Activated CD4-positive, alpha-beta T cell treated with anti-CD3 and anti-CD28 coated beads for 1 hour (primary cell): Measurements from ENCODE around the gene PRXL2B.

ENCODE experiments used
- DNase-seq: peaks from one replicate; pipeline ENCODE4 v3.0.0-alpha.2; 2020

PRXL2B gene

DNA sequence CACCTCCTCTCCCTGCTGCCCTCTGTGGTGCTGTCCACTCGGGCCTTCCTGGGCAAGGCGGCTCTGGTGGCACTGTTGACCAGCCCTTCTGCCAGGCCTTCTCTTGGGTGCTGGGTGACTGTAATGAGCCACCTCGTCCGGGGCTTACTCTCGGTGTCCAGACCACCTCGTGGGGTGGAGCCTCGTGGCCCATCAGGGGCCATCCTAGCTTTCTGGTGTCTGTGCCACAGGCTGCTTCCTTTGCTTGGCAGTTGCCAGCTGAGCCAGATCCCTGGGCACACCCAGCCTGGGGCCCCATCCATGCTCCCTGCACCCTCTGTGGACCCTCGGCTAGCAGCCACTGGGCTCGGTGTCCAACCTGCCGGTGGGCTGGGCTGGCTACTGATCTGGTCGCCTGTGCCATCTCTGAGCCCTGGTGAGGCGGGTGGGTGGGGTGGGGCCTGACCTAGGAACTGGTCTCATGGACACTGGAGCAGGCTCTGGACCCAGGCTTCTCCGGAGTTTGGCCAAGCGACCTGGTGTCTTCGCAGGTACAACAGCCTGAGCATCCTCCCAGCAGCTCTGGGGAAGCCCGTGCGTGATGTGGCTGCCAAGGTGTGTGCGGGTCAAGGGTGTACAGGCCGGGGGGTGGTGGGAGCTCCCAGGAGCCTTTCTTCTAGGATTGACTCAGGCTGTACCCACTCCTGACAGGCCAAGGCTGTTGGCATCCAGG, 1.4 kb downstream of the PRXL2B start:
- no peak for DNase-seq

DNA sequence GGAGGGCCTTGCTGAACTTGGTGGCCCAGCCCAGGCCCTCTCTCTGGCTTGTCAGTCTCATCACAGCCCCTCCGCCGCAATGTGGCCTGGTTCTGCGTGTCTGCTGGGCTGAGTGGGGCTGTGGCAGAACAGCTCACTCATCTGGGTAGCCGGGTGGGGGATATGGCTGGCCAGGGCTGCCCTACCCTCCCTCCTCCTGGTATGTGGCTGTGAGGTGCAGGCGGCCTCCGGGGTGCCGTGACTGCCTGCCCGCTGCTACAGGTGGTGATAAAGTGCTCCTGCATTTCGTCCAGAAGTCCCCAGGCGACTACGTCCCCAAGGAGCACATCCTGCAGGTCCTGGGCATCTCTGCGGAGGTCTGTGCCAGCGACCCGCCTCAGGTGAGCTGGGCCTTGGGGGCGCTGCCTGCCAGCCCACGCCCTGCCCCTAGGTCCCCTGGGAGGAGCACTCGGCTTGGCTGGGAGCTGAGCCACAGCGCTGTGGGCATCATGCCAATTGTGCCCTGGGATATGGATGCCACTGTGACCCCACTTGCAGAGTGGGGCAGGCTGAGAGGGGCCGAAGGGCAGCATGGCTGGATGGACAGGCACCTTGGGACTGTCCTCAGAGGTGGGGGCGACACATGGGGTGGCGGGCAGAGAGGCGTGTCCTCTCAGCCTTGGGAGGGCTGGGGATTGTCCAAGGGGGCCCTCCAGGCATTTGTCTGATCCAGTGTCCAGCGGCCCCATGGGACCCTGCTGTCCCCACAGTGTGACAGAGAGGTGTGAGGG, 2.3 kb downstream of the PRXL2B start:
- DNase-seq = no peak

DNA sequence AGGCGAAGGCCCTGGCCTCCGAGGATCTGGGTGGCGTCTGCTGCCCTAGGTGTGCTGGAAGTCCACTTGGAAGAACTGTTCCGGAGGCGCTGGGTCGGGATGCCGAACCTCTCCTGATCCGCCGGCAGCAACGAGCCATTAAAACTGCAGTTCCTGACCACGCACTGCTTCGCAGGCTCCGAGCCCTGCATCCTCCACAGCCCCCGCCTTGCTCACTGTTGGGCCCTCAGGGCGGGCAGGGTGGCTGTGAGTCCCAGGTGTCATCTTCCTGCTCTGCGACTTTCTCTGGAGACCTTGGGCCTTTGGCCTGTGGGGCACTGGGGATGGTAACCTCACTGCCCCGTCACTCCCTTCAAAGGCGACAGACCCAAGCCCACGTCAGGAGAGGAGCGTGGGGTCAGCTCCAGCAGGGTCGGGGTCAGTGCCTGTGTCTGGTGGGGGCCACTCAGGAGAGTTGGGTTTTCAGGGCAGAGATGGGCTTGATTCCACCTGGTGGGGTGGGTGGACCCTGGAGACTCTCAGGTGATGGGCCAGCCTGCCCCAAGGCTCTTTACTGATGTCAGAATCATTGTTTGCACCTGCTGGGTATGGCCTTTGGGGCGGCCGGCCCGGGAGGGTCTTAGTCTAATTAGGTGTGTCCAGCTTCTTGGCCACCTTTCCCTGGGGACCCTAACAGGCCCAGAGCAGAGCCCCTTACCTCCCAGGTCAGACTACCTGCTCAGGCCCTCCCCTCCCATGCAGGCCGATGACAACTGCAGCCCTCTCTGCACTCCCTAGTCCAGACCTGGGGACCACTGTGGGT, 3.1 kb downstream of the PRXL2B start:
- no peak for DNase-seq

DNA sequence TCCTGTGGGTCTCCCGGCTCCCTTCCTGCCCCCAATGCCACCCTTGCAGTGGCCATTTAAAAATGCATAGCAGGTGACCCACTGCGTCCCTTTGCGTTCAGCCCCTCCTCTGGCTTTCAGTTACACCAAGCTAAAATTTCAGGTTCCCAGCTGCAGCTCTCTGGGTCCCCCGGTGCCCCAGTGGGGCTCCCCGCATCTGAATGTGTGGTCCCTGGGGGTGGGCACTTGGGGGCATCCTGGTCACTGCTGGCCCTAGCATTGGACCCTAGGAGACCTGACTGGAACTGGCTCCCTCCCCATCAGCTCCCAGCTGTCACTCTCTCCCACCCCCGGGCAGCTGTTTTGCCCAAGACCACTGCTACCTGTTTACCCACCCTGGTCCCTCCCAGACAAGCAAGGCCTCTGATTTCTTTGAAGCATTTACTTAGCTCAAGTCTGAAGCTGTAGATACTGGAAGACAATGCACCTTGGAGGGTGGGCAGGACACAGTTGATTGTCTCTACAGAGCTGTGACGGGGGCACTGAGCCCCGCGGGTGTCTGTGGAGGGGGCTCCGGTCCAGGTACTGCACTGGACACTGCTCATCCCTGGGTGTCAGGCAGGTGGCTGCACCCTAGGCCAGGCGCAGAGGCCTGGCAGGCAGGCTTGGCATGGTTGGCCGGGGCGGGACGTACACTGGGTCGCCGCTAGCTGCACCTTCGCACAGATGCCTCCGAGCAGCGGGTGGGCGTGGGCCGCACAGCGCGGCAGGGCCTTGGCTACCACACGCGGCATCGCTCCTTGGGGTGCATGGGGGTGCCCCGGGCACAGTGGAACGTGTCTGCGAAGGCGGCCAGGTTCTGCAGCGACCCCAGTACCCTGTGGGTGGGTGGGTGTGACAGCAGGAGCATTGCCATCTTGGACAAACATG, 3.9 kb downstream of the PRXL2B start:
- no peak for DNase-seq

DNA sequence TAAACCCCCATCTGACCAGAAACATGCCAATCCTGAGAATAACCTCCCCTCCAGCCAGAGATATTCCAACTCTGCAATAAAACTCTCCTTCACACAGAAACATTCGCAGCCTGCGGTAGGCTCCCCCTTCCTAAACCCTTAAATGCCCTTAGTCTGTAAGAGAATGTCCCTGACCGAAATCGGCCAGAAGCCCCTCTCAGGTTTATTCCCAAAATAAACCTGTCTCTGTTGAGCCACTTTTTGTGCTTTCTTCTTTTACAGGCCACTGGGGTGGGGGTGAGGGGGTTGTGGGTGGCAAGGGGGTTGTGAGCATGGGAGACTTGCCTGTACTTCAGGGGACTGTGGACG, 4.6 kb downstream of the PRXL2B start:
- no peak for DNase-seq

DNA sequence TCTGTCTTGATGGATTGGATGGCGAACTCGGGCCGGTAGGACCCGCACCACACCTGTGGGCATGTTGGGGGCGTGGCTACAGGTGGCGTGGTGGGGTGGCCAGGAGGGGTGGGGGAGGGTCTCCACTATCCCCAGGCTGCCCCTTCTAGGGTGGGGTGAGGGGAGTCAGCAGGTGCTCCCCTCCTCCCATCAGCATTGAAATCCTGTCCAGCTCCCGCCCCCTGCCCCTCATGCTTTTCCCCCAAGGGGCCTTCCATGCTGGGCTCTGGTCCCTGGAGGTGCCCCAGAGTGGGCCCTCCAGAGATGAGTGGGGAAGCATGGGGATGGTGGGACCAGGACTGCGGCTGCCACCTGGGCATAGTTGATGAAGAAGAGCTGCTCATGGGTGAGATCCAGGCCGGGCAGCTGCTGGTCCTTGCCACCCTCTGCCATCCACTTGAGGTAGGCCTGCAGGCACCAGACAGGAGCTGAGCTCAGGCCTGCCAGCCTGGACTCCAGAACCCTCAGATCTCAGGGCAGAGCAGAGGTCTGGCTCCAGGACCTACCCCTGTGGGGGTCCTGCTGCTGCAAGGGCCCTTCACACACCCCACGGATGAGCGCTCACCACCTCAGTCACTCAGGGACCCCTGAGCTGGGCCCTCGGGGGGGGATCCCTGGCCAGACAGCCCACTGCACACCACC, 5.1 kb downstream of the PRXL2B start:
- no peak for DNase-seq

DNA sequence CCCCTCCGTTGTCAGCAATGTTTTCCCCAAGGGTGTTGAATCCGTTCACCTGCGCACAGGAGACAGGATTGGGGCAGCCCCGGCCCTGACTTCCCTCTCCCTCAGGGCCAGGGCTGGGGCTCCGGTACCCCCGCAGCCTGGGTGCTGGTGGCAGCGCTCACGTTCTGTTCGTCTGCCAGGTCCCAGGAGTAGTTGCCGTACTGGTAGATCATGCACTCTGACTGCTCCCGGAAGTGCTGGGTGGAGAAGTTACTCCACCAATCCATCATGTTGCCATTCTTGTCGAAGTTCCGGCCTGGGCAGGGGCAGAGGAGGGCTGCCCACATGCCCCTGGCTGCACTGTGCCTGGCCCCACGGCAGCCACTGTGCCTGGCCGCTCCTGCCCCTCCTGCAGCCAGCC, 6.1 kb downstream of the PRXL2B start:
- DNase-seq = no peak

DNA sequence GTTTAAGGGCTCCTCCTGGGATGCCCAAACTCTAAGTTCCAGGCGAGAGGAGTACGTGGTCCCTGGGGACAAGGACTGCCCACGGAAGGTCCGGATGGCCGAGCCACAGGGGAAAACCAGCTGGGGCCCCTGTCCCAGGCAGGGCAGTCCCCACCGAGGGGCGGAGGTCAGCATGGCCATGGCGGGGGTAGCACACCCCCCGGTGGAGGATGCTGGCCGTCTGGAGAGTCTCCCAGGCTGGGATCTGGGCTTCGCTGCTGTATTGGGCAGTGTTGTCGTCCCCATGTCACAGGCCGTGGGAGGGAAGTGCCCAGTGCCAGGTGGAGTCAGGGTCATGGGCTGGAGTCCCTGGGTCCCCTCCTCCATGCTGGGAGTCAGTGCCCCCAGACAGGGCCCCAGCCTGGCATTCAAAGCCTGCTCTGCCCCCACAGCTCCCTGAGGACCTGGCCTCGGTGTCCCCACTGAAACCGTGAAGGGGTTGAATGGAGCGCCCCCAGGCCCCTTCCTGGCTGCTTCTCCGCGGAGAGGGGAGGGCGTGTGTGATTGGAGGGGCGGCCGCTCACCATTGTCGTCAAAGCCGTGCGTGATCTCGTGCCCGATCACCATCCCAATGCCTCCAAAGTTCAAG, 6.8 kb downstream of the PRXL2B start:
- no peak for DNase-seq

DNA sequence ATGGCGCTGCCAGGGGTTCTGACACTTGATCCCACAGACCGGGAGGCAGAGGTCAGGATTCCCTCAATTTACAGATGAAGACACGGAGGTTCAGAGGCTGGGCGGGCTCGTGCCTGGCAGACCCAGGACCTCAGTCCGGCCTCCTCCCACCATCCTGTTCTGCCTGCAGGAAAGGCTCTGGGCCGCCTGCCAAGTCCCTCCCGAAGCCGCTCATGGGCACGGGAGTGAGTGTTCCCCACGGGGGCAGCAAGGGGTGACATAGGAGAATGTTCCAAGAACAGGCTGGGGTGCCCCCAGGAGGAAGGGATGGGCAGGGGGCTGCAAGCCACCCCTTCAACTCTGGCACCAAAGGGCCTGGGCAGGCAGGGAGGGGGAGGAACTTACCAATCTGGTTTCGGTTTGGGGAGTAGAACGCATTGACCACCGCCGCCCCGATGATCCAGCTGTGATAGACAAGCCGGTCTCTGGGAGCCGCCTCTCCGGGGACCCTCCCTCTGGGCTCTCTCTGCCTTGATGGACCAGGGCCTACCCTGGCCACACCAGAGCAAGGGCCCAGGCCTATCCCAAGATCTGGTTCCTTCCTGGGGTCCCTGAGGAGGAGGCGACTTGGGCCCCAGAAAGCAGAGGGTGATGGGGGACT, 7.5 kb downstream of the PRXL2B start:
- no peak for DNase-seq

DNA sequence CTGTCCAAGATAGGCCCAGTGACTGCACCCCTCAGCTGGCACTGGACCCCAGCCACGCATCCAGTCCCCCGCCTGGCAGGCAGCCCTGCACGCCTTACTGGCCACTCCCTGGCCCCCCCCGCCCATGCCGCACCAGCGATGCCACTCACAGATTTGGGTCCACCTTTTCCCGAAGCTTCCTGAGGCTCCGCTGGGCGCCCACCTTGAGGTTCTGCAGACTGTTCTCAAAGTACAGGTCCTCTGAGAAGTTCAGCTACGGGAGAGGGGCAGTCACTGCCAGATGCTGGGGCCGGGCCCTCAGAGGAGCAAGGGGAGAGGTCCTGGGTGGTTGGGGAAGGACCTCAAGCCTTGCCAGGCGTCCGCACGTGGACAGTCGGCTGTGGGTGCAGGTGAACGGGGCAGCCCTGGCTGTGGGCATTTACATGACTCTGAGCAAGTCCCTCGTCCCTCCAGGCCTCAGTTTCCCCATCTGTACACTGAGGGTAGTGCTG, 8.1 kb downstream of the PRXL2B start:
- DNase-seq = no peak

DNA sequence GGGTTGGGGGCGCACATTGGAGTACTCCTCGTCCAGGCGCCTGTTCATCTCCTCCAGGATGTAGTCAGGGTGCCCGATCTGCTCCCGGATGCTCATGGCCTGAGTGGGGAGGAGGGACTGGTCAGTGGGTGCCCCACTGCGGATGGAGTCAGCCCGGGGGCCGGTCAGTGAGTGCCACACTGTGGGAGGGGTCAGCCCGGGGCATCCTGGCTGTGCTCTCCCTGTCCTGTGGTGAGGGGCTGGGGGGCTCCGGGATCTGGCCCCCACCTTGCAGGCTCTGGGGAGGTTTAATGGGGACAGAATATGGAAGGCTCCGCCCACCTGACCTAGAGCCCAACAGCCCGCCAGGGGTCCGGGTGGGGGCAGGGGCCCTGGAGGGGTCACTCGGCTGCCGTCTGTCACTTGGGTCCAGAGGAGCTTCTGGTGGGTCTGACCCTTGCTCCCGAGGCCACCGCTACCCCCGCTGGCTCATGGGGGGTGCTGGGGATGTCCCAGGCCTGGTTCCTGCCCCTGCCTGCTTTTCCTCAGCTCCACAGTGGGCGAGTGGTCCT, 8.8 kb downstream of the PRXL2B start:
- no peak for DNase-seq

DNA sequence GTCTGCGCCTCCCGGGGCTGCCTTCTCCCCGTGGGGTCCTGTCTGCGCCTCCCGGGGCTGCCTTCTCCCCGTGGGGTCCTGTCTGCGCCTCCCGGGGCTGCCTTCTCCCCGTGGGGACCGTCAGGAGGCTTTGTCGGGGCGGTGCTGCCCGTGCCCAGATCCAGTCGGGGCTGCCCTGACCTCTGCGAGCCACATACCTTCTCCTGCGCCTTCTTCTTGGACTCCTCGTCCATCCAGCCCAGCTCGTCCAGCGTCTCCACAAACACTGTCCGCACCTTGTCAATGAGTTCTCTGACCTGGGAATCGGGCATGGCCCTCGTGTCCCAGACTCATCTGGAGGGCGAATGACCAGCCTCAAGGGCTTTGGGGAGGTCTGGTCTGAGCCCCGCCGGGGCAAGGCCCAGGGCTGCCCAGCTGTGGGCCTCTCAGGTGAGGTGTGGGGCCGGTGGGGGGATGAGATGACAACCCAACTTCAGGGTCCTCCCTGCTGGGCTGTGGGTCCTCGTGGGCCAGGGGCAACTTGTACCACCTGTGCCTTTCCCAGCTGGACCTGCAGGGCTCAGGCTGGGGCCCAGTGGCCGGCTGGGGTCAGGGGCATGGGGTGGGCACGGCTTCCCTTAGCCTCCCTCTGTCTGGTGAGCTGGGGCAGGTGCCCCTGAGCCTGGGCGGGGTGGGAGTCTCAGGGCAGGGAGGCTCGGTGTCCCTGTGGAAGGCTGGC, 9.4 kb downstream of the PRXL2B start:
- DNase-seq = no peak

DNA sequence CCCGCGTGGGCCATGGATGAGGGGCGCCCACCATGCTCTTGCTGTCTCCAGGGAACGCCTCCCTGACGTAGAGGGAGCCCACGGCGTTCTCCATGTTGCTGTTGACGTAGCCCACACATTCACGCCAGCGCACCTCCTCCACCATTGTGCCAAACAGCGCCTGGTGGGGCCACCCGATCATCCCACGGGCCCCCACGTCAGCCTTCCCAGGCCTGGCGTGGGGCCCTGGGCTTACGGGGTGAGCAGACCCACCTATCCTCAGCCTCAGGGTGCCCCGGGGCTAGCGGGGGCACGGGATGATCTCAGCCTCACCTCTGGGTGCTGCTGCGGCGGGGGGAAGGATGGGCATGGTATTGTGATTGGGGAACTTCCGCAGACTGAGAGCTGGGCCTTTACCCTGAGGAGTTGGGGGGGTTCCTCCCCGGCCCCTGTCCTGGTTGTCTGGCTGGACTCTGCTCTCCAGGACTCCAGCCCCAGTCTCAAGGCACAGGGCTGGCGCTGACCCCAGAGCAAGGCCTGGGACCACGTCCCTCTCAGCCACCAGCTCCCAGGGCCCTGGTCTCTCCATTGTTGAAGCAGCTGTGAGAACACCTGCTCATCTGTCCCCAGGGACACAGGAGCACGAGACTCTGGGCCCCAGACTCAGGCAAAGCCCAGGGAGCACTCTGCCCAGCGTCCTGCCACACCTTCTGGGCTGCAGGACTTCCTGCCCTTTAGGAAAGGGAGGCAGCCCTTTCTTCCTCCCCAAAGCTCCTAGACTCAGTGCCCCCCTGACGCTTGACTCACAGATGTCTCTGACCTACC, 10.2 kb downstream of the PRXL2B start:
- DNase-seq = no peak

DNA sequence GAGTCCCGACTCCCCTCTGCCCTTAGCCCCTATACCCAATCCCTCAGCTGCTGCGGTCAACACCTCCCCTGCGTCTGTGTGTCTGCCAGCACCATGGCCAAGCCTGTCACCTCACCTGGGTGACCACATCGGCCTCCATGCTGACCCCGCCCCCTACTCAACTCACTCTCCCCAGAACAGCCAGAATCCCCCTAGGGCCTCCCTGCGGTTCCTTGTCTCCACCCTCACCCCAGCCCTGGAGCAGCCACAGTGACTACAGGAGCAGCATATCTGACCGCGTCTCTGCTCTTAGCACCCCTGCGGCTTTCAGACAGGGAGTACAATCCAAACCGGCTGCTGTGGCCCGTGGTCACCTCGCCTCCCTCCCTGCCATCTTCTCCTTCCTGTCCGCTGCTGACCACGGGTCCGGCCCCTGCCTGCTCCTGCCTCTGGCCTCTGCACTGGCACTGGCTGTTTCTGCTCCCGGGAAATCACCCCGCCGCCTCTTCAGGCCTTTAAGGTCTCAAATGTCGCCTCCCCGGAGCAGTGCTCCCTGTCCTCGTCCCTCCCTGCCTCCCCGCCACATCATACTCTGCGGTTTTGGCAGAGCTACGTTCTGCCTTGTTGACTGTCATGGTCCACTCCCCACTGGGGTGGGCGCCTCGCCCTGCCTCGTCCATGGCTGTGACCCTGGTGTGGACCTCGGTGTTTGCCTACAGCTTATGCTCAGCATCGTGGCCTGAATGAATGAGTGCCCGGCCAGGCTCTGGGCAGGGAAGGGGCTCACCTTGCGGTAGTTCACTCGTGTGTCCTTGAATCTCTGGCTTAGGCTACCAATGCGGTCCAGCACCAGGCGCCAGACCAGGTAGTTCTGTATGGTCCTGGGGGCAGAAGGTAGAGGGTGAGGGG, 11.1 kb downstream of the PRXL2B start:
- no peak for DNase-seq

DNA sequence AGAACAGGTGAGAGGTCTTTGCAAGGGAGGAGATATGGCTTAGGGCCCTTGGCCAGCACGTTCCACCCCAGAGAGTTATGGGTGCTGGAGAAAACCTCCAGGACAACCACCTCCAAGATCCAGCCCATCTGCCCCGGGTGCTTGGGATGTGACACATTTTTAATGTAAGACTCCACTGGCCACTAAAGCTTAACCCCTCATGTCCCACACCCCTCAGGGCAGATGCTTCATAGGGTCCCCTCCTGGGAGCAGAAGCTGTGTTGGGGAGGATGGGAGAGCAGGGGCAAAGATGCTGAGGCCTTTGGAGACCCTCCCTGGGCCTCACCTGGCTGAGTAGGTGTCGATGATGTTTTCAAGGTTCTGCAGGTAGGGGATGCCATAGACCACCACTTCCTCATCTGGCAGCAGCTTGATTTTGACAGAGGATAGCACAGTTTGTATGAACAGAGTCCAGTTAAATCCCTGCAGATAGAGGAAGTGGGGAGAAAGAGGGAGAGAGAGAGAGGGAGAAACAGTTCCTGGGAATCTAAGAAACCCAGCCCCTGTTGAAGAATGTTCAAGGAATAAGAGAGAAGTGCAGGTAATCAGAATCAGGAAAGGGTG, 11.9 kb downstream of the PRXL2B start:
- no peak for DNase-seq

DNA sequence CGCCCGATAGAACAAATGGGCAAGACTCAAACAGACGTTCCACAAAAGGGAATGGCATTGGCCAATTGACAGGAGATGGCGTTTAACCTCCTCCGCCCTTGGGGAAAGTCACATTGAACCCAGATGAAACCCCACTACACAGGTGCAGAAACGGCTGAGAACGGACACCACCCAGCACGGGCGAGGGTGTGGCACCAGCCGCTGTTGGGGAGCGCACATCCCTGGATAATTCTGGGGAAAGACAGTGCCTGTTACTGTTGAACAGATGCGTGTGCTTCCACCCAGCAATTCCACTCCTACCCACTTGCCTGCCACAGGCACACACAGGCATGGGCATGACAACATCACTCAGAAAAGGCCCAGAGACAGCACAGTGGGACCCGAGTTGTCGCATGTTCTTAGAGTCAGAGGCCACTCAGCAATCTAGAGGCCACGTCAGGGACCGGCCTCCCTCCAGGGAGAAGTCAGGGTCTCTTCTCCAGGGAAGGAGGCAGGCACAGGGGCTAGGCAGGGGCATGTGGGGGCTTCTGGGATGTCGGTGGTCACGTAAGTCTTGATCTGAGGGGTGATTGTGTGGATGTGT, 15.2 kb downstream of the PRXL2B start:
- no peak for DNase-seq

DNA sequence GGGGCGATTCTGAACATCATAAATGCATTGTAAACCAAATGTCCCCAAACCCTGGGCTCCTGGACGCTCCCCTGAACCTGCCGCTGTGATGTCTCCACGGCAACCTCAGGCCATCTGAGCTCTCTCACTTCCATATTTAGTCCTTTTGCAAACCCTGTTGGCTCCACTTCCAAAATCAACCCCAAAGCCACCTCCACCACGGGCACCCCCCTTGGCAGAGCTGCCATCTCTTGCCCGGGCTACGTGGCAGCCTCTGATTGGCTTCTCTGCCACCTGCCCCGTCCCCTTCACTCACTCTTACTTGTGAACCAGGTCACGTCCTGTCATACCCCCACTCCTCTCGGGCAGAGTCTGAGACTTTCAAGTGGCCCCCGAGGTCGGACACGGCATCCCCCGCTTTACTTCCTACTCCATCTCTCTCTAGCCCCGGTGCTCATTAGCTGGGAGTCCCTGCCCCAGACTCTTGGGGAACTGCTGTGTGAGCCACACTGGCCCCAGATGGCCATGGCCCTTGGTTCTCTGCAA, 15.8 kb downstream of the PRXL2B start:
- no peak for DNase-seq
